Liver (tissue), 9 donors: Measurements from ENCODE around the gene RPL26. TPM values are rescaled to one million over a fixed set of nuclear protein-coding genes. Genes with fewer than 3 reads are reported as not detected.

Experiments used
- DNase-seq: peaks from one replicate; pipeline ENCODE4 v3.0.0-alpha.2; 2017; ENCODE audit warnings: low spot score
- H3K27ac ChIP-seq, 2 donors: one replicate each; pipeline ENCODE4 v1.7.0; 2013; ENCODE audit warnings: inconsistent platforms in 2 of 2, low read length in 2 of 2, control low read depth in 1 of 2, low read depth in 1 of 2, mild to moderate bottlenecking in 1 of 2
- H3K27me3 ChIP-seq, 4 donors: one replicate each; pipeline versions ENCODE4 v1.6.1 to v1.7.0; 2013; ENCODE audit warnings: low read length in 3 of 4, inconsistent platforms in 1 of 4, mild to moderate bottlenecking in 1 of 4, moderate library complexity in 1 of 4; ENCODE audit not compliant: control insufficient read depth in 4 of 4, insufficient read depth in 4 of 4
- H3K36me3 ChIP-seq, 4 donors: one replicate each; pipeline versions ENCODE4 v1.6.1 to v1.7.0; 2013; ENCODE audit warnings: low read length in 3 of 4, mild to moderate bottlenecking in 3 of 4, low read depth in 1 of 4, moderate library complexity in 1 of 4; ENCODE audit not compliant: control insufficient read depth in 4 of 4, insufficient read depth in 3 of 4
- H3K4me1 ChIP-seq, 4 donors: one replicate each; pipeline versions ENCODE4 v1.6.1 to v1.7.0; 2013; ENCODE audit warnings: low read length in 3 of 4, mild to moderate bottlenecking in 3 of 4, moderate library complexity in 1 of 4; ENCODE audit not compliant: control insufficient read depth in 4 of 4, insufficient read depth in 4 of 4
- H3K4me3 ChIP-seq, 3 donors: one replicate each; pipeline versions ENCODE4 v1.6.1 to v1.7.0; 2013; ENCODE audit warnings: low read length in 3 of 3, control low read depth in 1 of 3, low read depth in 1 of 3, mild to moderate bottlenecking in 1 of 3
- H3K9ac ChIP-seq, 2 donors: one replicate each; pipeline ENCODE4 v1.7.0; 2013; ENCODE audit warnings: low read length in 2 of 2, mild to moderate bottlenecking in 2 of 2, moderate library complexity in 2 of 2, control low read depth in 1 of 2, low read depth in 1 of 2
- H3K9me3 ChIP-seq, 4 donors: one replicate each; pipeline versions ENCODE4 v1.6.1 to v1.7.0; 2013; ENCODE audit warnings: low read length in 3 of 4; ENCODE audit not compliant: control insufficient read depth in 4 of 4
- ATF3 ChIP-seq: IDR thresholded peaks from 2 replicates; pipeline ENCODE4 v1.6.1; 2016; ENCODE audit warnings: antibody characterized with exemption
- CTCF ChIP-seq: fragments of 150-350 bp; IDR thresholded peaks from 2 replicates; pipeline ENCODE4 v1.5.1; 2017; ENCODE audit warnings: improper control_type of control experiment, low read depth, low read length; ENCODE audit not compliant: missing input control
- EGR1 ChIP-seq, 2 donors: IDR thresholded peaks; 2 replicates each; pipeline ENCODE4 v1.6.1; 2016 to 2018; ENCODE audit warnings: antibody characterized with exemption in 2 of 2, low read depth in 2 of 2
- FOXA2 ChIP-seq: IDR thresholded peaks from 2 replicates; pipeline ENCODE4 v1.6.1; 2016; ENCODE audit warnings: antibody characterized with exemption
- GABPA ChIP-seq, 2 donors: IDR thresholded peaks in 1 of 2; conservative IDR thresholded peaks in 1 of 2; 2 replicates each; pipeline ENCODE4 v1.6.1; 2016; ENCODE audit warnings: antibody characterized with exemption in 2 of 2, mild to moderate bottlenecking in 1 of 2, moderate library complexity in 1 of 2
- HNF4A ChIP-seq, 2 donors: conservative IDR thresholded peaks; 2 replicates each; pipeline ENCODE4 v1.6.1; 2016; ENCODE audit warnings: antibody characterized with exemption in 2 of 2, mild to moderate bottlenecking in 2 of 2
- JUND ChIP-seq, 2 donors: IDR thresholded peaks; 2 replicates each; pipeline ENCODE4 v1.6.1; 2016; ENCODE audit warnings: antibody characterized with exemption in 2 of 2
- MAX ChIP-seq: IDR thresholded peaks from 2 replicates; pipeline ENCODE4 v1.6.1; 2016; ENCODE audit warnings: antibody characterized with exemption
- NR2F2 ChIP-seq: IDR thresholded peaks from 2 replicates; pipeline ENCODE4 v1.6.1; 2016; ENCODE audit warnings: antibody characterized with exemption
- RAD21 ChIP-seq, 2 donors: IDR thresholded peaks; 2 replicates each; pipeline ENCODE4 v1.6.1; 2016; ENCODE audit warnings: antibody characterized with exemption in 2 of 2, mild to moderate bottlenecking in 2 of 2
- REST ChIP-seq: IDR thresholded peaks from 2 replicates; pipeline ENCODE4 v1.6.1; 2016; ENCODE audit warnings: antibody characterized with exemption, mild to moderate bottlenecking
- RXRA ChIP-seq, 2 donors: IDR thresholded peaks; 2 replicates each; pipeline ENCODE4 v1.6.1; 2017 to 2018; ENCODE audit warnings: antibody characterized with exemption in 2 of 2, mild to moderate bottlenecking in 1 of 2
- SP1 ChIP-seq: IDR thresholded peaks from 2 replicates; pipeline ENCODE4 v1.6.1; 2018; ENCODE audit warnings: antibody characterized with exemption, mild to moderate bottlenecking
- TAF1 ChIP-seq: conservative IDR thresholded peaks from 2 replicates; pipeline ENCODE4 v1.6.1; 2016; ENCODE audit warnings: antibody characterized with exemption, mild to moderate bottlenecking
- YY1 ChIP-seq: IDR thresholded peaks from 2 replicates; pipeline ENCODE4 v1.6.1; 2016; ENCODE audit warnings: antibody characterized with exemption, mild to moderate bottlenecking
- ZBTB33 ChIP-seq: IDR thresholded peaks from 2 replicates; pipeline ENCODE4 v1.6.1; 2016; ENCODE audit warnings: antibody characterized with exemption
- WGBS: extraction: QIAGEN DNeasy Blood & Tissue Kit; methylation state at CpG from one replicate; pipeline ENCODE4 v1.1.7; 2013; 5-methylcytosine and 5-hydroxymethylcytosine counted together
- polyA plus RNA-seq, 2 donors: library from polyadenylated mRNA; stranded (reverse) in 1 of 2; unstranded in 1 of 2; fragments of 200-250 nt in 1 of 2; fragments of >200 nt in 1 of 2; fragmentation: Nextera tagmentation in 1 of 2; extraction: Ambion mirVana in 1 of 2; gene quantifications; one replicate each; pipeline versions ENCODE4 v1.2.1 to v1.2.3, GENCODE V29; 2013 to 2015
- total RNA-seq, 2 donors: library from RNA; depleted of rRNA; stranded (reverse); fragments of >200 nt; gene quantifications; one replicate each; pipeline ENCODE4 v1.2.3, GENCODE V29; 2014
- donor health status: healthy.
- donor health status: healthy.
- donor health status: healthy.
- donor health status: healthy.
- donor health status: healthy.

Gene RPL26
- total and polyA plus RNA-seq, 4 donors = 309 to 1,192 (median 1,053) TPM

- Histone ChIP-seq H3K9ac (no peak overlapping the region), H3K4me1 (peaks cover 0 to 9% (median 8%) of the 10 kb centered on the region in 4 donors), H3K27me3 (no peaks in the 10 kb centered on the region), H3K27ac (no peak overlapping the region), H3K36me3 (no peaks in the 10 kb centered on the region), H3K4me3 (no peak overlapping the region), H3K9me3 (no peaks in the 10 kb centered on the region)
- TF ChIP-seq ZBTB33 (no peak), MAX (no peak), FOXA2 (no peak), ATF3 (no peak), CTCF (no peak), NR2F2 (no peak)
- DNase-seq = no peak
- WGBS = 76% methylated on average over 14 of the region's 14 CpGs
Observed at GRCh38 chr17:8408371-8408770, 25.4 kb upstream of the RPL26 start.

- Histone ChIP-seq H3K36me3 (no peaks in the 10 kb centered on the region), H3K4me3 (no peak overlapping the region), H3K9me3 (no peaks in the 10 kb centered on the region), H3K9ac (no peak overlapping the region), H3K27ac (no peak overlapping the region), H3K27me3 (no peaks in the 10 kb centered on the region), H3K4me1 (peaks cover 0 to 9% (median 8%) of the 10 kb centered on the region in 4 donors)
- WGBS = 86% methylated on average over 2 of the region's 2 CpGs
- no peak for DNase-seq
- TF ChIP-seq MAX (no peak), JUND (IDR thresholded peaks at IDR 0.05) (no peak)
Observed at GRCh38 chr17:8406174-8406573, 23.2 kb upstream of the RPL26 start.

- Histone ChIP-seq H3K9me3 (no peaks in the 10 kb centered on the region), H3K4me1 (peaks cover 0 to 7% (median 6%) of the 10 kb centered on the region in 4 donors), H3K9ac (no peak overlapping the region), H3K27ac (no peak overlapping the region), H3K4me3 (no peak overlapping the region), H3K36me3 (no peaks in the 10 kb centered on the region), H3K27me3 (no peaks in the 10 kb centered on the region)
- DNase-seq = no peak
- WGBS = 90% methylated on average over 11 of the region's 11 CpGs
- TF ChIP-seq REST = no peak
- no peak for TF ChIP-seq FOXA2
- TF ChIP-seq RXRA (IDR thresholded peaks at IDR 0.05) = no peak
- no peak for TF ChIP-seq MAX
- TF ChIP-seq RAD21 (IDR thresholded peaks at IDR 0.05) = no peak
- TF ChIP-seq JUND (IDR thresholded peaks at IDR 0.05) = no peak
- no peak for TF ChIP-seq HNF4A (conservative IDR thresholded peaks at IDR 0.05)
- TF ChIP-seq EGR1 (IDR thresholded peaks at IDR 0.05; ENCODE audit: low read depth in 2 of 2) = no peak
- TF ChIP-seq TAF1 = no peak
- no peak for TF ChIP-seq YY1
- no peak for TF ChIP-seq SP1
- no peak for TF ChIP-seq GABPA (IDR thresholded peaks at IDR 0.05 in 1 of 2, conservative IDR thresholded peaks at IDR 0.05 in 1 of 2)
- no peak for TF ChIP-seq ZBTB33
Observed at GRCh38 chr17:8405499-8406016, 22.6 kb upstream of the RPL26 start.
